ENCODE measurements around the gene AOPEP. TPM values are rescaled to one million over a fixed set of nuclear protein-coding genes. Genes with fewer than 3 reads are reported as not detected.

Gene AOPEP
- total and polyA plus RNA-seq, 12 donors: 110 to 250 (median 161) TPM

DNA sequence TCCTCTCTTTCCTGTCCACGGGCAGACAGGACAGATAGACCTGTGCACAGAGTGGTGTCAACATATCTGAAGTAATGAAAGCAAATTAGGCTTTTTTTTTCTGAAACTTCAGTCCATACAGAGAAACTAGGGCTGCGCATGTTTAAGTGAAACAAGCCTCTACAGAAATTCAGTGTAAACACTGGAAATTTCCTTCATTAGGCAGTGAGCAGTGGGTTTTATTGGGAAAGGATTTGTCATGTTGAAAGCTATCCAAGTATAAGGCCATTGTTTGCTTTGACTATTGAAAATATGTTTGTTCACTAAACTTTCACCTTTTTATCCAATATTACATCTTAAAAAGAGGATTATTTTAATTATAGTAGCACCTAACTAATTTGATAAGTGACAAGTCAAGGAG lies 161.2 kb downstream of the AOPEP start:
- Histone ChIP-seq H3K4me1 (peaks cover 4 to 37% (median 29%) of the 10 kb centered on the region in 9 donors), H3K9me3 (peaks cover 0 to 18% (median 5%) of the 10 kb centered on the region in 11 donors), H3K4me3 (no peak overlapping the region), H3K27me3 (no peaks in the 10 kb centered on the region), H3K36me3 (no peaks in the 10 kb centered on the region), H3K27ac (peak overlapping the region in 1 of 10 donors; percentile 24)
- intact Hi-C loops (cut with DNase I): loop anchor here in 1 of 10 donors (10.0 kb wide), 1 partner anchor 93 kb away; no protein-coding TSS in a partner anchor
- DNase-seq (no peak), ATAC-seq (no peak)
- WGBS, 2 donors: 86 to 92% methylated on average over 2 of the region's 2 CpGs
- TF ChIP-seq CTCF (IDR thresholded peaks at IDR 0.05): no peak

- peaks cover 0 to 18% (median 5%) of the 10 kb centered on the region in 11 donors for H3K9me3 ChIP-seq
- H3K36me3 ChIP-seq: no peaks in the 10 kb centered on the region
- no peak for TF ChIP-seq CTCF (IDR thresholded peaks at IDR 0.05)
- no peak for ATAC-seq
- no peak for DNase-seq
- H3K27me3 ChIP-seq: no peaks in the 10 kb centered on the region
- peaks cover 0 to 26% (median 18%) of the 10 kb centered on the region in 9 donors for H3K4me1 ChIP-seq
- WGBS, 2 donors: 95 to 98% methylated on average over 8 of the region's 8 CpGs
- intact Hi-C loops (cut with DNase I): loop anchor here in 1 of 10 donors (10.0 kb wide), 1 partner anchor 94 kb away; no protein-coding TSS in a partner anchor
- H3K4me3 ChIP-seq: no peak overlapping the region
- no peak overlapping the region for H3K27ac ChIP-seq
These were observed 162.3 kb downstream of the AOPEP start for GRCh38 chr9:94888775-94889174.

DNA sequence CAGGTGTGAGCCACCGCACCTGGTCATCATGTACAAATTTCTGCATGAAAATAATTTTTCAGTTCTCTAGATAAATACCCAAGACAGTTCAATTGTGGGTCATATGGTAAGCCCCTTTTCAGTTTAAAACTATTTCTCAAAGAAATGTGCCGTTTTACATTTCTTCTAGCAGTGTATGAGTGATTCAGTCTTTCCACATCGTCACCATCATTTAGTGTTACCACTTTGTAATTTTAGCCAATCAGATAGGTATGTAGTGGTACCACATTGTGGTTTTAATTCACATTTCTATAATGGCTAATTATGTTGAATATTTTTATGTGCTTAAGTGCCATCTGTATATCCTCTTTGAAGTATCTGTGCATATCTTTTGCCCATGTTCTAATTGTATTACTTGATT lies 163.1 kb downstream of the AOPEP start:
- no peak overlapping the region for H3K27ac ChIP-seq
- intact Hi-C loops (cut with DNase I): loop anchor here in 1 of 10 donors (10.0 kb wide), 1 partner anchor 95 kb away; no protein-coding TSS in a partner anchor
- whole genome bisulfite sequencing, 2 donors: 96 to 97% methylated on average over 3 of the region's 3 CpGs

GRCh38 chr9:94891183-94891582 lies 164.7 kb downstream of the AOPEP start:
- ATAC-seq: no peak
- no peaks in the 10 kb centered on the region for H3K36me3 ChIP-seq
- 100% methylated on average over 1 of the region's 1 CpG for WGBS, 2 donors

More for the DNA sequence above, 163.1 kb downstream of the AOPEP start:
- H3K27me3 ChIP-seq: no peaks in the 10 kb centered on the region
- no peak for DNase-seq
- ATAC-seq: no peak
- peaks cover 0 to 18% (median 5%) of the 10 kb centered on the region in 11 donors for H3K9me3 ChIP-seq
- H3K4me1 ChIP-seq: peaks cover 0 to 18% (median 15%) of the 10 kb centered on the region in 9 donors
- no peak for TF ChIP-seq CTCF (IDR thresholded peaks at IDR 0.05)
- H3K4me3 ChIP-seq: no peak overlapping the region
- H3K36me3 ChIP-seq: no peaks in the 10 kb centered on the region

More at GRCh38 chr9:94891183-94891582, 164.7 kb downstream of the AOPEP start:
- H3K4me3 ChIP-seq: no peak overlapping the region
- peaks cover 0 to 5% (median 1%) of the 10 kb centered on the region in 9 donors for H3K4me1 ChIP-seq
- no peaks in the 10 kb centered on the region for H3K27me3 ChIP-seq
- no peak for TF ChIP-seq CTCF (IDR thresholded peaks at IDR 0.05)
- H3K27ac ChIP-seq: no peak overlapping the region
- H3K9me3 ChIP-seq: peaks cover 0 to 18% (median 5%) of the 10 kb centered on the region in 11 donors
- DNase-seq: no peak
- intact Hi-C loops (cut with DNase I): no loop called here
